Astrocyte of the hippocampus (primary cell): Measurements from ENCODE around the gene PRMT2.
"Not testable (repeated sequence)": the region's sequence is repeated elsewhere in the genome, so short reads cannot be mapped to it uniquely, and the experiment has no call there.

Experiments used
- DNase-seq: peaks from one replicate; pipeline ENCODE4 v3.0.0; 2011; ENCODE audit warnings: low read depth, low spot score

Gene PRMT2

DNA sequence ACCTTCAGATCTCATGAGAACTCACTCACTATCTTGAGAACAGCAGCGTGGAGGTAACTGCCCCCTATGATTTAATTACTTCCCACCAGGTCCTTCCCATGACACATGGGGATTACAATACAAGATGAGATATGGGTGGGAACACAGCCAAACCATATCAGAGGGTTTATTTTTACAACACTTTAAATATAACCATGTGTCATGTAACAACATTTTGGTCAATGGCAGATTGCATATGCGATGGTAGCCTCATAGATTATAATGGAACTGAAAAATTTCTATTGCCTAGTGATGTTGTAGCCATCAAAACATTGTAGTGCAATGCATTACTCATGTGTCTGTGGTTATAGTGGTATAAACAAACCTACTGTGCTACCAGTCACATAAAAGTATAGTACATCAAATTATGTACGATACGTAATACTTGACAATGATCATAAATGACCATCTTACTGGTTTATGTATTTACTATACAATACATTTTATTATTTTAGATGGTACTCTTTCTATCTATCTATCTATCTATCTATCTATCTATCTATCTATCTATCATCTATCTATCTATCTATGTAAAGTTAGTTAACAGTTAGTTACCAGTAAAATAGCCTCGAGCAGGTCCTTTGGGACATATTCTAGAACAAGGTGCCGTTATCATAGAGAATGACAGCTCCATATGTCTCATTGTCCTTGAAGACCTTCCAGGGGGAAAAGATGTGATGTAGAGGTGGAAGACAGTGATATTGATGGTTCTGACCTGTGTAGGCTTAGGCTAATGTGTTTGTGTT, 18.0 kb upstream of the PRMT2 start:
- no peak for DNase-seq

- DNase-seq: no peak
These were observed 16.6 kb upstream of the PRMT2 start for GRCh38 chr21:46618738-46619379.

DNA sequence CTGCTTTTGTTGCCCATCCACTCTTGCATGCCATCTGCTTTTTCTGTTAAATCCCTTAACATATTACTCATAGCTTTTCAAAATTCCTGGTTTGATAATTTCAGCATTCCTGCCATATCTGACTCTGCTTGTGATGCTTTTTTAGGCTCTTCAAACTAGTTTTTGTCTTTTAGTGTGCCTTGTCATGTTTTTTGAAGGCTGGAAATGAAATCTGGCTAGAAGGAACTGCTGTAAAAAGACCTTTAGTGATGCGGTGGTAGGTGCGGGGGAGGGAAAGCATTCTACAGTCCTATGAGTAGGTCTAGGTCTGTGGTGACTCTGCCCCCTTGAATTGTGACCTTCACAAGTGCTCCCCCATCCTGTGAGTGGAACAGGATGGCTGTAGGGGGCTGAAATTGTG, 15.6 kb upstream of the PRMT2 start:
- DNase-seq: no peak

GRCh38 chr21:46620846-46621245, 14.6 kb upstream of the PRMT2 start:
- no peak for DNase-seq

DNA sequence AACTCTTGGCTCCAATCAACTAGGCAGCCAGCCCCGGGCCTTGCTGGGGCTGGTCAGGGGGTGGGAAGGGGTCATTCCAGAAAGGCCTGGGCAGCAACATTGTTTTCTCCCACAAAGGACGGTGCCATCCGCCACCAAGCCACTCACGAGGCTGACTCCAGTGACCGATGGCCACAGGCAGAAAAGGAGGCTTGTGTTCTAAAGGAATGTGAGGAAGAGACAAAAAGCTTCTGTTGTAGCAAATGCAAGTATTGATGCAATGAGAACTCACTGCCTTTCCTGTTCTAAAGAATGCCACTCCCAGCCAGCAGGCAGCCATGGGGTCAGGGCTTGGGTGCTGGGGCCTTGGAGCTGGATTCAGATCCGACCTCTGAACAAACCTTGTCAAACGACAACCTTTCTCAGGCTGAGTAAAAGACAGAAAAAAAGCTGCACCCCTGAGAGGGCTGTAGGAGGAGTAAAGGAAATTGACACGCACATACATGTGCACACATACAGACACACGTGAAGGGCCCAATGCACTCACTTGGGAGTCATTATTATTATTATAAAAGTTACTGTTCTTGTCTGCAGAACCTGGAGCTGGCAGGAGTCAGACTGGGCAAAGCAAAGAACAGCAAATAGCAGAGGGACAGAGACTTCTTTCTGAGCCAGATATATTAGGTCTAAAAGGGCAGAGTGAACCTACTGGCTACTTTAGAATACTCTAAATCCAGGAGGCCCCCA, 13.9 kb upstream of the PRMT2 start:
- DNase-seq: no peak

DNA sequence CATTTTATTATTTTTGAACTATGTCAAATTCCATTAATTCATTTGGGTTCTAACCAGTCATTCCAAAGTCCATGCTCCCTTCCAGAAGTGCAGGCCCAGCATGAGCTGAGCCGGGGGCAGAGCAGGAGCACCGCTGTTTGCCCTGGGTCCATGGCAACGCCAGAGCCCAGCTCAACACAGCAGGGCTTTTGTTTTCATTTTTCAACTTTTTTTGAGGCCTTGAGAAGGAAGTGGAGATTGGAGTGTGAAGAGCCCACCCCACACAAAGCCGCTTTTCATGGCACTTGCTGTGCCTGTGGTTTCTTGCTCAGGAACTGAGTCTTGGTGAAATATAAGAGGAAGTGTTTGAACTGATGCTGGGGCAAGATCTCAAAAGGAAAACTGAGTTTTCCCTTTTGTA, 13.2 kb upstream of the PRMT2 start:
- peak; percentile 78 for DNase-seq

- DNase-seq: no peak
These were observed 11.4 kb upstream of the PRMT2 start for GRCh38 chr21:46624050-46624449.

GRCh38 chr21:46625759-46626158, 9.7 kb upstream of the PRMT2 start:
- DNase-seq: no peak

- no peak for DNase-seq
These were observed 8.9 kb upstream of the PRMT2 start for GRCh38 chr21:46626536-46626935.

- no peak for DNase-seq
These were observed 8.4 kb upstream of the PRMT2 start for GRCh38 chr21:46626975-46627501.

DNA sequence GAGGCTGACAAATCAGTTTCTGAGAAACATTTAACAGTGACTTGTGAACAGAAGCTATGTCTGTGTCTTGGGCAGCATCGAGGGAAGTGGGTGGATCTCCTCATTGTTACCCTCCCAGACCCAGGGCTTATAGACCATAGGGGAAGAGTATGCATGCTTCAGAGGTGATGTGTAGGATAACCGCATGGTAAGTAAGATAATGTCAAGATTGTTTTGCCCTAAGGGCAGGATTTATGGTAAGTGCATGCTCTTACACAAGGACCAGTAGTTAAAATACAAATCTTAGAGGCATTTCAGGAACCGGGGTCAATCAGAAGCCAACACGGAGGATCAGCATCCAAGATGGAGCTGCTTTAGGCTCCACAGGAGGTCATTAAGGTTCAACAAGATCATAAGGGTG, 7.7 kb upstream of the PRMT2 start:
- DNase-seq: no peak

DNA sequence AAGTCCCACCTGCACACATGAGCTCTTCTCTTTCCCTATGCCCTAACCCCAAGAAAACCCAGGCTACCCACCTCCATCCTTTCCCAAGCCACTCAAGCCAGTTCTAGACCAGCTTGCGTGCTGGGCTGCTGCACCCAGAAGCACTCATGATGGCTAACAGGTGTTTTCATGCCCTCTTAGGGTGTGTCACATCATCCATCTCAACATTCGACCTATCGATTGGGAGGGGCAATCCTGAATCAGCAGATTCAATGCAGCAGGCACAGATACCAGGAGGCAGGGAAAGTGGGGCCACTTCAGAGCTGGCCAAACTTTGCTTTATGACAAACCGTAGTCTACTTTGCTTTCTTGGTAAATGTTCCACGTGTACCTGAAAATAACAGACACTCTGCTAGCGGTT, 6.6 kb upstream of the PRMT2 start:
- no peak for DNase-seq

DNA sequence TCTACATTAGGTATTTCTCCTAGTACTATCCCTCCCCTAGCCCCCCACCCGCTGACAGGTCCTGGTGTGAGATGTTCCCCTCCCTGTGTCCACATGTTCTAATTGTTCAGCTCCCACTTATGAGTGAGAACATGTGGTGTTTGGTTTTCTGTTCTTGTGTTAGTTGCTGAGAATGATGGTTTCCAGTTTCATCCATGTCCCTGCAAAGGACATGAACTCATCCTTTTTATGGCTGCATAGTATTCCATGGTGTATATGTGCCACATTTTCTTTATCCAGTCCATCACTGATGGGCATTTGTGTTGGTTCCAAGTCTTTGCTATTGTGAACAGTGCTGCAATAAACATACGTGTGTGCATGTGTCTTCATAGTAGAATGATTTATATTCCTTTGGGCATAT, 4.6 kb upstream of the PRMT2 start:
- not testable (repeated sequence) for DNase-seq

GRCh38 chr21:46633566-46633965, 1.9 kb upstream of the PRMT2 start:
- DNase-seq: no peak

DNA sequence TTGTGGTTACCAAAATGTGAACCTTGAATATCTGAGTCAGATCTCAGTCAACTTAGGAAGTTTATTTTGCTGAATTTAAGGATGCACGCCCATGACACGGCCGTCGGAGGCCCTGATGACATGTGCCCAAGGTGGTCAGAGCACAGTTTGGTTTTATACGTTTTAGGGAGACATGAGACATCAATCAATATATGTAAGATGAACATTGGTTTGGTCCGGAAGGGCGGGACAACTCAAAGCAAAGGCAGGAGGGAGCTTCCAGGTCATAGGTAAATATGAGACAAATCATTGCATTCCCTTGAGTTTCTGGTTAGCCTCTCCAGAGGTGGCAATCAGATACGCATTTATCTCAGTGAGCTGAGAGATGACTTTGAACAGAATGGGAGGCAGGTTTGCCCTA, 1.0 kb upstream of the PRMT2 start:
- DNase-seq: no peak

DNA sequence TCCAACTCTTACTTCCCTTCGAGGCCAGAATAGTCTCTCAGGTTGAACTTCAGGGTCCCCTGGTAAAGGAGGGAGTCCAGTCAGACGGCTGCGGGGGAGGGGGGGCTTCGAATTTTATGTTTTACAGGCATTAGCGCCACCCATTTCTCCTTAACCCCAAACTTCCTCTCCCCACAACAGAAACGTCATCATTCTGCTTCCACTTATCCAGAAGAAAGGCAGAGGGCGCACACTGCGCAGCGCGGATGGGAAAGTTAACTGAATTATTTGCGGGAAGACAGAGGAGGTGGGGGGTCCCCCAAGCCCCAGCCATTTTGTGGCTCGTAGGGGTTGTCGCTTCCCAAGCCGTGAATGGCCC, 529 bp upstream of the PRMT2 start:
- DNase-seq: peak; percentile 92

DNA sequence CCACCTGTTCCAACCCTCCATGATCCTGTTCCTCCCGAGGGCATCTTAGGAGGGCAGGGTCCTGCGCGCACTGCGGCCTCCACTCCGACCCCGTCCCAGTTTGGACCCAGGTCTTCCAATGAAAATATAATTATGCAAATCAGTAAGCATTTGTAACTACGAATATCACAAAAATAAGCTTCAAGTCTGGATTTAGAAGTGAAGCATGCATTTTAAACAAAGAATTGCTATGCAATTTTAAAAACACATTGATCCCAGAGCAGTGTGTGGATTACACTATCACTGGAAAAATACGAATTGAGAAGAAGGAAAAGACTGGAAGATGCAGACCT, 673 bp downstream of the PRMT2 start:
- no peak for DNase-seq

DNA sequence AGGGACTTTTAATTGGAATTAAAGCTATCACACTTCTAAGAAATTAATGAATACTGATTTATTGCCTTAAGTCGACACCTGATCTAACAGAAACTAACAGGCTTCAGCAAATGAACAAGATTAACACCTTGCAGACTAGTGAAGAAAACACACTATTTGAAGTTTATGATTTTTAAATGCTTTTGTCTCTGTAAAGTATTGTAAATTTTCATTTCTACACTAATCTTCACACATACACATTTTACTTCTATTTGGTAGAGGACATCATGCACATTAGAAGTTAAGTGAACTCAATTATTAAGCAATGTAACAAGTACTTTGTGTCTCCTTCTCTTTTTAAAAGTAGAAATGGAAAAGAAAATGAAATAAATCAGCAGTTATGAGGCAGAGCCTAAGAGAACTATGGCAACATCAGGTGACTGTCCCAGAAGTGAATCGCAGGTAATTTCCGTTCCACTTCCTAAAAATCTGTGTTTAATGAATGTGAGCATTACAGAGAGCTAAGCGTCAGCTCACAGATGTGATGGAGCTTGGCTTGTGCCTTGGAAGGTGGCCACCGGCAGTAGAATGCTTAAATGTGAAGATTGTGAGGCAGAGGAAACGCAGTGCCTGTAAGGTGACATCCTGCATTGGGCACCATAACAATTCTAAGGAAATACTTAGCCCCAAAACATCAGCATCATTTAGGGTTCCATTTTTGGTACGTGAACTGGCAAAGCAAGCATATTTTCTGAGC, 1.2 kb downstream of the PRMT2 start:
- no peak for DNase-seq

DNA sequence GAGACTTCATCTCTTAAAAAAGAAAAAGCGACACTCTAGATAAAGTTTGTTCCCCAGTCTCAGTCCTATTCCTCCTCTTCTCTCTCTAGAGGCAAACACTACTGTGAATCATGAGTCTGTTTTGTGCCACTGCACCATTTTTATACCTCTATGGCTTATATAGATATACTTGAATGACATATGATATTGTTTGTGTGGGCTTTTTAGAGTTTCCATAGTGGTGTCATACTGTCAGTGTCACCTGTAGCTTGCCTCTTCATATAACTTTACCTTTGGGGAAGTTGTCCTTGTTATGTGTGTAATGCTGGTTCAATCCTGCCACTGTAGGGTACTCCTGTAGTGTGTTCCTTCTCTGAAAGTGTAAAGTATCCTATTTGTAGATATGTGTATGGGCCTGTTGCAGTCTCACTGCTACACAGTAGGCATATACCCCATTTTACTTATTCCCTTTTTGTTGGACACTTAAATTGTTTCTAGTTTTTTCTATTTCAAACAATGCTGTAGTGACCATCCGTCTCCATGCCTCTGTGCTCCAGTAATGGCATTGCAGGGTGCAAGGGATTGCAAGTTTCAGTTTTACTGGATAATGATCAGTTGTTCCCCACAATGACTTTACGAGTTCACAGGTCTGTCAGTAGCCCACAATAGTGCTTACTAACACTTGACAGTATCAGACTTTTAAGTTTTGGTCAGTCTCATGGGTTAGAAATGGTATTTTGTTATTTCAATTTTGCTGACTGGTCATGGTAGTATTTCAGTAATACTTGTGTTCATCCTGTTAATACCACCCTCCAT, 2.7 kb downstream of the PRMT2 start:
- no peak for DNase-seq

DNA sequence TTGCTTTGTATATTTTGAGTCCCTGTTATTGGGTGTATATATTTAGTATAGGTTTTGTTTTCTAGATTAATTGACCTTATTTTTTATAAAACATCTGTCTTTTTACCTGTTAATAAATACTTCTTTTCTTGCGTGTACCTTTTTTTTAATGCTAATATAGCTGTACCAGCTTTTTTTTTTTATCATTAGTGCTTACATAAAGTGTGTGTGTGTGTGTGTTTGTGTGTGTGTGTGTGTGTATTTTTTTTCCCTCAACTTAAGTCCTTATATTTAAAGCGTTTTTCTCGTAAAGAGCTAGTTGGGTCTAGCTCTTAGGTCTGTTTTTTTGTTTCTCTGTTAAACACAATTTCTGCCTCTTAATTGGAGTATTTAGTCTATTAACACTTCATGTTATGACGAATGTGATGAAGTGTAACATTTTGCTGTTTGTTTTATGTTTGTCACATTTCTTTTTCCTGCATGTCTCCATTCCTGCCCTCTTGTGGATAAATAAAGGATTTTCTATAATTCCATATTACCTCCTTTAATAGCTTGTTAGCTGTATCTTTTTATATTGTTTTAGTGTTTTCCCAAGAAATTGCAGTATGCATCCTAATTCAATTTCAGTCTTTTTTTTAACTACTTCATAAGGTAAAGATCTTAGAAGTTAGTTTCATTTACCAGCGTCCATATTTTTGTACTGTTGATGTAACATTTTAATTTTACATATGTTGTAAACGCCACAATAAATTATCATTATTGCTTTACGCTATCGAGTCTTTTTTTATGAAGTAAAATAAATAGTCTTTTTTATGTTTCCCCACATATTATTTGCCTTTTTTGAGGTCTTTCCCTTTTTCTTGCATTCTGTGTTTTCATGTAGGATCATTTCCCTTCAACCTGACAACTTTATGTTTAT, 4.3 kb downstream of the PRMT2 start:
- DNase-seq: peak; percentile 36
